Measurements from ENCODE around the gene TADA3.

TADA3 gene

GRCh38 chr3:9757427-9757826 is 34.8 kb downstream of the TADA3 start:
- DNase-seq, result no peak

- no peak for DNase-seq
Observed at GRCh38 chr3:9754678-9755077, 37.6 kb downstream of the TADA3 start.

- no peak for DNase-seq
Observed at GRCh38 chr3:9750556-9751411, 41.5 kb downstream of the TADA3 start.

GRCh38 chr3:9749645-9750555 is 42.4 kb downstream of the TADA3 start, which contains the start of gene OGG1:
OGG1 (plus strand) TSS chr3:9749952; CDS start chr3:9750287, 335 bp downstream.
- DNase-seq, result peak; percentile 82

- DNase-seq, result no peak
Observed at GRCh38 chr3:9749296-9749644, 43.0 kb downstream of the TADA3 start.

- no peak for DNase-seq
Observed at GRCh38 chr3:9748031-9748430, 44.2 kb downstream of the TADA3 start.

GRCh38 chr3:9747267-9747666 is 45.0 kb downstream of the TADA3 start:
- no peak for DNase-seq

- no peak for DNase-seq
Observed at GRCh38 chr3:9746330-9746729, 45.9 kb downstream of the TADA3 start.

- no peak for DNase-seq
Observed at GRCh38 chr3:9745521-9745920, 46.8 kb downstream of the TADA3 start.

GRCh38 chr3:9744162-9744561 is 48.1 kb downstream of the TADA3 start:
- DNase-seq, result no peak

GRCh38 chr3:9743548-9743947 is 48.7 kb downstream of the TADA3 start:
- no peak for DNase-seq

GRCh38 chr3:9742560-9742959 is 49.7 kb downstream of the TADA3 start:
- no peak for DNase-seq

GRCh38 chr3:9739181-9739580 is 53.1 kb downstream of the TADA3 start:
- no peak for DNase-seq

- DNase-seq, result no peak
Observed at GRCh38 chr3:9736831-9737230, 55.4 kb downstream of the TADA3 start.

GRCh38 chr3:9732740-9733115 is 59.5 kb downstream of the TADA3 start:
- DNase-seq, result no peak

- DNase-seq, result no peak
Observed at GRCh38 chr3:9732080-9732739, 60.1 kb downstream of the TADA3 start.

GRCh38 chr3:9731206-9732079 is 60.8 kb downstream of the TADA3 start, which contains the start of gene BRPF1:
BRPF1 (plus strand) TSS chr3:9731735; CDS start chr3:9734141, 2,406 bp downstream.
- DNase-seq, result peak; percentile 74

- peak; percentile 74 for DNase-seq
Observed at GRCh38 chr3:9730657-9731205, 61.5 kb downstream of the TADA3 start.

All from NCI-H1694 treated with DMSO at 0.1 percent for 48 hours (cell line).